K562 (cell line): ENCODE data around the gene IMMP2L. TPM values are rescaled to one million over a fixed set of nuclear protein-coding genes. Genes with fewer than 3 reads are reported as not detected.

Experiments used
- ATAC-seq: fragments of 200-7000 bp; cut with Tn5 transposase; 3 replicates; pipeline ENCODE4 v1.9.1; 2020; ENCODE audit warnings: moderate library complexity
- BruUV-seq: library from RNA; stranded (reverse); fragments of 400-500 nt; replicated peaks from 2 replicates; lab custom pipeline; 2021; lab: Mats Ljungman, UMichigan
- CTCF ChIA-PET: fragments of 300-600 bp; formaldehyde crosslinking; extraction: SDS; loops from one replicate; lab custom pipeline; 2021; ENCODE audit warnings: low intra/inter-chr PET ratio; lab: Yijun Ruan, JAX
- POLR2A ChIA-PET: fragments of 300-600, 350-650 bp; sonication (Branson Sonifier 250); formaldehyde crosslinking; extraction: SDS; loops from one replicate; lab custom pipeline; 2021; ENCODE audit warnings: antibody characterized with exemption, inconsistent platforms; lab: Yijun Ruan, JAX
- DNase-seq, 4 experiments: peaks; one replicate each; pipeline versions ENCODE4 v3.0.0 to v3.0.0-alpha.2; 2011 to 2018; ENCODE audit warnings: low spot score in 3 of 4, mixed read lengths in 3 of 4; ENCODE audit errors: extremely low read depth in 1 of 4
- FAIRE-seq: peaks from 2 replicates; lab custom pipeline; 2011; peaks lifted over from hg19 to GRCh38; lab: Jason Lieb, UNC
- H2AFZ ChIP-seq: 2 replicates; pipeline ENCODE4 v1.6.0; 2011; ENCODE audit warnings: low read depth, low read length, control low read depth, inconsistent platforms
- H3K27ac ChIP-seq: fragments of 200-600 bp; 3 replicates; pipeline ENCODE4 v1.8.0; 2011; ENCODE audit warnings: low read depth, mild to moderate bottlenecking, control low read depth, inconsistent platforms, low read length, moderate library complexity, mixed read lengths; ENCODE audit errors: extremely low read depth
- H3K27me3 ChIP-seq, 2 experiments: fragments of 300-600 bp in 1 of 2; 2 replicates in 1 of 2; 3 replicates in 1 of 2; pipeline versions ENCODE4 v1.6.0 to v1.8.0; 2011; ENCODE audit warnings: inconsistent platforms in 2 of 2, low read length in 2 of 2, mild to moderate bottlenecking in 1 of 2, mixed read lengths in 1 of 2, moderate library complexity in 1 of 2; ENCODE audit not compliant: control insufficient read depth in 2 of 2, insufficient read depth in 2 of 2
- H3K36me3 ChIP-seq: fragments of 300-600 bp; 3 replicates; pipeline ENCODE4 v1.8.0; 2011; ENCODE audit warnings: mild to moderate bottlenecking, low read length, inconsistent platforms; ENCODE audit not compliant: control insufficient read depth, insufficient read depth
- H3K4me1 ChIP-seq, 2 experiments: fragments of 200-600 bp in 1 of 2; replicated peaks in 1 of 2; 2 replicates in 1 of 2; 3 replicates in 1 of 2; pipeline versions ENCODE4 v1.5.1 to v1.8.0; 2011; ENCODE audit warnings: inconsistent platforms in 2 of 2, low read length in 2 of 2, mild to moderate bottlenecking in 1 of 2, mixed read lengths in 1 of 2, moderate library complexity in 1 of 2; ENCODE audit not compliant: control insufficient read depth in 2 of 2, insufficient read depth in 2 of 2
- H3K4me2 ChIP-seq: 2 replicates; pipeline ENCODE4 v1.6.1; 2011; ENCODE audit warnings: low read length, control low read depth, inconsistent platforms, mixed read lengths; ENCODE audit not compliant: insufficient read depth
- H3K4me3 ChIP-seq: fragments of 200-600 bp; sonication (generic), shearing (Covaris generic); 2 replicates; pipeline ENCODE4 v1.5.1; 2016; ENCODE audit warnings: control low read depth, inconsistent platforms
- H3K79me2 ChIP-seq: fragments of 200-600 bp; 3 replicates; pipeline ENCODE4 v1.8.0; 2011; ENCODE audit warnings: low read length, inconsistent platforms; ENCODE audit not compliant: control insufficient read depth, insufficient read depth
- H3K9ac ChIP-seq, 2 experiments: 2 replicates each; pipeline versions ENCODE4 v1.6.0 to v1.6.1; 2011; ENCODE audit warnings: low read depth in 2 of 2, low read length in 2 of 2, control low read depth in 1 of 2, inconsistent platforms in 1 of 2, mild to moderate bottlenecking in 1 of 2, mixed read lengths in 1 of 2; ENCODE audit not compliant: insufficient read depth in 1 of 2
- H3K9me1 ChIP-seq: one replicate; pipeline ENCODE4 v1.6.0; 2011; ENCODE audit warnings: inconsistent platforms, mild to moderate bottlenecking, low read length, moderate library complexity; ENCODE audit not compliant: control insufficient read depth, insufficient read depth
- H3K9me3 ChIP-seq: replicated peaks from 2 replicates; pipeline ENCODE4 v1.5.1; 2011; ENCODE audit warnings: low read depth, low read length, inconsistent platforms; ENCODE audit not compliant: control insufficient read depth, insufficient read depth
- H4K20me1 ChIP-seq: replicated peaks from 2 replicates; pipeline ENCODE4 v1.6.1; 2011; ENCODE audit warnings: low read length, inconsistent platforms, mixed read lengths; ENCODE audit not compliant: control insufficient read depth, insufficient read depth
- ATF3 ChIP-seq, 2 experiments: fragments of 450-650 bp in 1 of 2; sonication (generic) in 1 of 2; formaldehyde crosslinking in 1 of 2; IDR thresholded peaks in 1 of 2; conservative IDR thresholded peaks in 1 of 2; 2 replicates each; pipeline versions ENCODE4 v1.6.1 to v1.8.1; 2016 to 2023; ENCODE audit warnings: mild to moderate bottlenecking in 2 of 2, moderate library complexity in 2 of 2, inconsistent platforms in 1 of 2, missing genetic modification reagents in 1 of 2
- CREB1 ChIP-seq, 2 experiments: sonication (generic) in 1 of 2; formaldehyde crosslinking in 1 of 2; IDR thresholded peaks; 2 replicates each; pipeline versions ENCODE4 v1.6.1 to v1.8.0; 2012 to 2022; ENCODE audit warnings: inconsistent platforms in 1 of 2, mild to moderate bottlenecking in 1 of 2, missing genetic modification reagents in 1 of 2, moderate library complexity in 1 of 2
- CXXC5 ChIP-seq: fragments of 250-450 bp; sonication (Bioruptor Pico); IDR thresholded peaks from 2 replicates; pipeline ENCODE4 v1.8.0; 2022; ENCODE audit warnings: inconsistent platforms, mild to moderate bottlenecking, moderate library complexity
- DEAF1 ChIP-seq: fragments of 450-650 bp; formaldehyde crosslinking; IDR thresholded peaks from 2 replicates; pipeline ENCODE4 v1.4.0; 2020; ENCODE audit warnings: mild to moderate bottlenecking, moderate library complexity
- KLF10 ChIP-seq: fragments of 250-450 bp; sonication (Bioruptor Pico); IDR thresholded peaks from 2 replicates; pipeline ENCODE4 v1.6.1; 2021; ENCODE audit warnings: matching md5 sums
- NFRKB ChIP-seq: fragments of 450-650 bp; IDR thresholded peaks from 2 replicates; pipeline ENCODE4 v1.6.1; 2016; ENCODE audit warnings: low read depth
- RBM25 ChIP-seq: fragments of 200-400 bp; formaldehyde crosslinking; IDR thresholded peaks from 2 replicates; pipeline ENCODE4 v1.6.1; 2018; ENCODE audit warnings: low read length, low read depth, moderate library complexity; ENCODE audit not compliant: severe bottlenecking
- SRSF7 ChIP-seq: fragments of 200-400 bp; formaldehyde crosslinking; optimal IDR thresholded peaks from 2 replicates; pipeline ENCODE3; 2017; ENCODE audit warnings: mild to moderate bottlenecking, low read depth, low read length
- USF1 ChIP-seq: sonication (generic); formaldehyde crosslinking; IDR thresholded peaks from 2 replicates; pipeline ENCODE4 v1.9.0; 2022; ENCODE audit warnings: mild to moderate bottlenecking, missing genetic modification reagents
- ZC3H11A ChIP-seq: IDR thresholded peaks from 2 replicates; pipeline ENCODE4 v1.6.1; 2012; ENCODE audit warnings: low read depth, low read length, improper control_type of control experiment
- ZNF512 ChIP-seq: IDR thresholded peaks from 2 replicates; pipeline ENCODE4 v1.6.1; 2016; ENCODE audit warnings: missing genetic modification characterization, missing compliant biosample characterization
- WGBS: fragments of 100-300 bp; shearing (Covaris generic); methylation state at CpG from one replicate; pipeline ENCODE4 v1.1.6; 2016; ENCODE audit warnings: low coverage, mixed read lengths; ENCODE audit not compliant: insufficient coverage; ENCODE audit errors: missing lambda C conversion rate; 5-methylcytosine and 5-hydroxymethylcytosine counted together
- in situ Hi-C: fragments of 300-500 bp; cut with MboI; formaldehyde crosslinking; loops from 4 replicates; pipeline ENCODE4 v1.15.0; 2018; ENCODE audit warnings: inconsistent platforms, mixed read lengths
- intact Hi-C: fragments of 100-400 bp; cut with micrococcal nuclease; formaldehyde crosslinking; loops from 2 replicates; pipeline ENCODE4 v1.14.2; 2022
- polyA plus RNA-seq, 8 experiments: library from polyadenylated mRNA; depleted of rRNA in 4 of 8; stranded (reverse) in 5 of 8; unstranded in 3 of 8; fragments of >200 nt; fragmentation: Nextera tagmentation in 2 of 8; fragmentation: Illumina TruSeq in 1 of 8; extraction: Ambion mirVana in 2 of 8; extraction: Trizol in 1 of 8; gene quantifications; 2 replicates each; pipeline versions ENCODE4 v1.2.1 to v1.2.3, GENCODE V29; 2011 to 2014; ENCODE audit warnings: inconsistent platforms in 1 of 8, missing spikeins in 1 of 8
- total RNA-seq, 7 experiments: library from RNA; depleted of rRNA in 6 of 7; stranded (reverse); fragments of >200 nt in 6 of 7; fragmentation: Illumina TruSeq in 2 of 7; extraction: Trizol in 2 of 7; gene quantifications; 2 replicates each; pipeline versions ENCODE4 v1.2.1 to v1.2.3, GENCODE V29; 2011 to 2021; ENCODE audit warnings: low replicate concordance in 1 of 7

The IMMP2L gene
- total and polyA plus RNA-seq, 9 of the 15 experiments (the other 6 are each of a cell fraction or from before 2014, with no cell fraction given) = 29.7 to 116 (median 53.0) TPM

GRCh38 chr7:111018447-111018846, 543.8 kb downstream of the IMMP2L start:
- no peak for FAIRE-seq
- H4K20me1 ChIP-seq = no peaks in the 10 kb centered on the region
- no peaks in the 10 kb centered on the region for H3K79me2 ChIP-seq
- no peaks in the 10 kb centered on the region for H3K27me3 ChIP-seq
- no peak overlapping the region for H3K9ac ChIP-seq
- ATAC-seq = no peak
- no peak overlapping the region for H3K27ac ChIP-seq
- CTCF ChIA-PET = no interaction called here
- no peak overlapping the region for H3K4me2 ChIP-seq
- no TSS peak for BruUV-seq
- H3K36me3 ChIP-seq = no peaks in the 10 kb centered on the region
- POLR2A ChIA-PET = interaction anchor here (0.7 to 1.1 kb wide), 2 partner anchors 68 to 714 kb away, joined by 3 read pairs; no protein-coding TSS in a partner anchor
- WGBS = 75% methylated on average over 4 of the region's 4 CpGs
- H3K9me3 ChIP-seq = no peaks in the 10 kb centered on the region
- no peak overlapping the region for H2AFZ ChIP-seq
- in situ Hi-C loops (no loop called here), intact Hi-C loops (no loop called here)
- no peak overlapping the region for H3K4me3 ChIP-seq
- TF ChIP-seq CXXC5 (CRISPR knock-in tag) = no peak
- TF ChIP-seq ZC3H11A = no peak
- no peak for TF ChIP-seq USF1 (CRISPR knock-in tag)
- TF ChIP-seq RBM25 = peak; percentile 67
- no peak for DNase-seq
- no peaks in the 10 kb centered on the region for H3K9me1 ChIP-seq
- H3K4me1 ChIP-seq = no peaks in the 10 kb centered on the region

- ATAC-seq (no peak), FAIRE-seq (no peak), DNase-seq (no peak)
- WGBS = 64% methylated on average over 6 of the region's 6 CpGs
- Histone ChIP-seq H4K20me1 (no peaks in the 10 kb centered on the region), H3K4me2 (no peak overlapping the region), H3K4me3 (no peak overlapping the region), H3K27me3 (no peaks in the 10 kb centered on the region), H2AFZ (no peak overlapping the region), H3K36me3 (no peaks in the 10 kb centered on the region), H3K9me3 (no peaks in the 10 kb centered on the region), H3K9me1 (no peaks in the 10 kb centered on the region), H3K9ac (no peak overlapping the region), H3K4me1 (no peaks in the 10 kb centered on the region), H3K27ac (no peak overlapping the region), H3K79me2 (no peaks in the 10 kb centered on the region)
- no TSS peak for BruUV-seq
- intact Hi-C loops (no loop called here), in situ Hi-C loops (no loop called here)
- ChIA-PET POLR2A (no interaction called here), CTCF (no interaction called here)
- TF ChIP-seq ATF3 (IDR thresholded peaks at IDR 0.05) (peak; percentile 75), ATF3 (CRISPR knock-in tag; conservative IDR thresholded peaks at IDR 0.05) (no peak), NFRKB (no peak), DEAF1 (CRISPR knock-in tag) (no peak), KLF10 (no peak), CREB1 (IDR thresholded peaks at IDR 0.05) (no peak), CREB1 (CRISPR knock-in tag; IDR thresholded peaks at IDR 0.05) (no peak), SRSF7 (no peak), ZNF512 (tag) (no peak)
Observed at GRCh38 chr7:111014079-111014478, 548.2 kb downstream of the IMMP2L start.
